ENCODE data around the gene PALLD.
"Not testable (repeated sequence)": the region's sequence is repeated elsewhere in the genome, so short reads cannot be mapped to it uniquely, and the experiment has no call there.

DNA sequence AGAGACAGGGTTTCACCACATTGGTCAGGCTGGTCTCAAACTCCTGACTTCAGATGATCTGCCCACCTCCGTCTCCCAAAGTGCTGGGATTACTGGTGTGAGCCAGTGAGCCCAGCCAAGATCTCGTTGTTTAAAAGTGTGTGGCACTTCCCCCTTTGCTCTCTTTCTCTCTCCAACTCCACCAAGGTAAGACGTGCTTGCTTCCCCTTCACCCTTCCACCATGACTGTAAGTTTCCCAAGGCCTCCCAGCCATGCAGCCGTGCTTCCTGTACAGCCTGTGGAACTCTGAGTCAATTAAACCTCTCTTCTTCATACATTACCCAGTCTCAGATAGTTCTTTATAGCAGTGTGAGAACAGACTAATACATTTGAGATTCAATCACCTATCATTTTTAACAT lies 309.4 kb downstream of the PALLD start:
- TF ChIP-seq, protein P1, sequence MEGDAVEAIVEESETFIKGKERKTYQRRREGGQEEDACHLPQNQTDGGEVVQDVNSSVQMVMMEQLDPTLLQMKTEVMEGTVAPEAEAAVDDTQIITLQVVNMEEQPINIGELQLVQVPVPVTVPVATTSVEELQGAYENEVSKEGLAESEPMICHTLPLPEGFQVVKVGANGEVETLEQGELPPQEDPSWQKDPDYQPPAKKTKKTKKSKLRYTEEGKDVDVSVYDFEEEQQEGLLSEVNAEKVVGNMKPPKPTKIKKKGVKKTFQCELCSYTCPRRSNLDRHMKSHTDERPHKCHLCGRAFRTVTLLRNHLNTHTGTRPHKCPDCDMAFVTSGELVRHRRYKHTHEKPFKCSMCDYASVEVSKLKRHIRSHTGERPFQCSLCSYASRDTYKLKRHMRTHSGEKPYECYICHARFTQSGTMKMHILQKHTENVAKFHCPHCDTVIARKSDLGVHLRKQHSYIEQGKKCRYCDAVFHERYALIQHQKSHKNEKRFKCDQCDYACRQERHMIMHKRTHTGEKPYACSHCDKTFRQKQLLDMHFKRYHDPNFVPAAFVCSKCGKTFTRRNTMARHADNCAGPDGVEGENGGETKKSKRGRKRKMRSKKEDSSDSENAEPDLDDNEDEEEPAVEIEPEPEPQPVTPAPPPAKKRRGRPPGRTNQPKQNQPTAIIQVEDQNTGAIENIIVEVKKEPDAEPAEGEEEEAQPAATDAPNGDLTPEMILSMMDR (IDR thresholded peaks at IDR 0.05; ENCODE audit: borderline replicate concordance, extremely low read depth, low read length, poor library complexity, severe bottlenecking) = not testable (repeated sequence)
- TF ChIP-seq EZH2 (IDR thresholded peaks at IDR 0.05; ENCODE audit: borderline replicate concordance, low read depth, low read length, severe bottlenecking) = not testable (repeated sequence)
